ENCODE data around the gene TPPP3.
A peak's percentile ranks its signal among the peaks of the same experiment; 100 is the strongest.
"Not testable (repeated sequence)": the region's sequence is repeated elsewhere in the genome, so short reads cannot be mapped to it uniquely, and the experiment has no call there.

TPPP3 gene

DNA sequence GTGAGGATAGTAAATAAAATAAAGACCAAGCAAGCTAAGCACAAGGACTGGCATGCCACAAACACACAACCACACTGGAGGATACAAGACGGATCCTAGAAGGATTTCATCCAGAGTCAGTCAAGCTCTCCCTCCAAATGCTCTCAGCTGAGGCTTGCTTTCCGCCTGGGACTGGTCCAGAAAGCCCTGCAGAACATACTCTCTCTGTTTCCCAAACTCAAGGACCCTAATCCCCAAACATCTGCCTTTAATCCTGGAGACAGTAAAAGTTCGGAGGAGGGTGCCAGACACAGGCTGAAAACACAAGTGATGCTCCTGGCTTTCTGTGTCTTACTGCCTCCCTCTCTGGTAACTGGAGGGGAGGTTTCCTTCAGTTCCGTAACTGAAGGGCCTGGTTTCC, 32.3 kb upstream of the TPPP3 start:
- no peak for DNase-seq

DNA sequence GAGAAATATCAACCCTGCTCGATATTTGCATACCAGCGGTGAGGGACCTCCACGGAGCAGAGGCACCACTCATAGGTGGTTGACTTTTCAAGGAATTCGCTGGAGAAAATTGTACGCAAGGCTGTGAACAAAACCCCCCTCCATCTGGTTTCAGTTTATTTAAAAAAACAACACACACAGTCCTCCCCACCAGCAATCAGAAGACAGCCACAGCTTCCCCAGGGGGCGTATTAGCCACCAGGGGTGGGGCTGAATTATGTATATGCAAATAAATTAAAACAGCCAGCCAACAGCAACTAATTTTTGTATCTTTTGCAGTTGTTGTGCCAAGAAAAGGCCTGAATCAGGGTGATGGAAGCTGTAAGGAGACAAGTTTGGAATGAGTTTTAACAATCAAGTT, 31.8 kb upstream of the TPPP3 start:
- no peak for DNase-seq

DNA sequence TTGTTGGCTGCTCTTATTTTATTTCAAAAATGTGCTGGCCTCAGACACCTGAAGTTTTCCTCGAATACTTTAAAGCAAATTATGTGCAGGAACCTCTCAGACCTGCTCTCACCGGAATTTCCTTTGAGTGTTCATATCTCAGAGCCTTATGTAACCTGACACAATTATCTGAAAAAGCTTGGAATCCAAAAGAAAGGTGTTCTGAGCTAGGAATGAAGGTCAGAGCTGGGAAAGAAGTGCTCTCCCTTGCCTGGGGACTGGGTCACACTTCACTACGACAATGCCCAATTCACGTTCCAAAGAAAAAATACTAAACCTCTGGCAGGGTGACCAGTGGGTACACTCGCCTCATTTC, 30.9 kb upstream of the TPPP3 start:
- DNase-seq: no peak

DNA sequence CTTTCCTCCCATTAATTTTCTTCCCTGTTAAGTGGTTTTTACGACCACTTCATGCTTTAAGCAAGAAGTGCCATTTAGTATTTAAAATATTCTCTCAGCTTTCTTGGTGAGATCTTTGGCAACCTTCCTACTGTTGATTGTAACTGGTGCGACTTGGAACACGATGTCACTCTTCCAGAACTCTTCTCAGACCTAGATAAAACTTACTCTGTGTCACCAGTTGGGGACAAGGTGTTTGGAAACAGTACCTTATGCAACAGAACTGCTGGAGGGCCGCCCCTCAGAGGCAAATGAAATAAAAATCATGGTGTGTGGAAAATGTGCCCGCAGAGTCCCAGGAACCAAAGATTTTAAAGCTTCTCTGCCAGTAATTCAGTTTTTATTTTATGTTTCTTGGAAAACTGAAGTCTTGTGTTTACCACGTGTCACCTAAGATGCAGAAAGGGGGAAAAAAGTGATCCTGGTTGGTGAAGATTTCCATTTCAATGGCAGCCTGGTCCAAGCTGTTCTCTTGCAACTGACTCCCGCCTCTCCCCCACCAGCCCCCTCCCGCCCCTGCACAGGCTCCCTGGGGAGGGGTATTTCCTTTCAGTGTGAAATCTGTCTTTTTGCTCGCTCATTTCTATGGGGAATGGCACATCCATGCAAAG, 30.4 kb upstream of the TPPP3 start:
- DNase-seq: no peak

DNA sequence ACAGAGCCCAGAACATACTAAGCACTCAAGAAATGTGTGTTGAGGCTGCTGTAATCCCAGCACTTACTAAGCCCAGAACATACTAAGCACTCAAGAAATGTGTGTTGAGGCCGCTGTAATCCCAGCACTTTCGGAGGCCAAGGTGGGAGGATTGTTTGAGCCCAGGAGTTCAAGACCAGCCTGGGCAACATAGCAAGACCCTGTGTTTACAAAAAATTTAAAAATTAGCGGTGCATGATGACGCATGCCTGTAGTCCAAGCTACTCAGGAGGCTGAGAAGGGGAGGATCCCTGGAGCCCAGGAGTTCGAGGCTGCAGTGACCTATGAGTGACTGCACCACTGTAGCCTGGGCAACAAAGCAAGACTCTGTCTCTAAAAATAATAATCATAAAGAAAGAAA, 29.7 kb upstream of the TPPP3 start:
- no peak for DNase-seq

DNA sequence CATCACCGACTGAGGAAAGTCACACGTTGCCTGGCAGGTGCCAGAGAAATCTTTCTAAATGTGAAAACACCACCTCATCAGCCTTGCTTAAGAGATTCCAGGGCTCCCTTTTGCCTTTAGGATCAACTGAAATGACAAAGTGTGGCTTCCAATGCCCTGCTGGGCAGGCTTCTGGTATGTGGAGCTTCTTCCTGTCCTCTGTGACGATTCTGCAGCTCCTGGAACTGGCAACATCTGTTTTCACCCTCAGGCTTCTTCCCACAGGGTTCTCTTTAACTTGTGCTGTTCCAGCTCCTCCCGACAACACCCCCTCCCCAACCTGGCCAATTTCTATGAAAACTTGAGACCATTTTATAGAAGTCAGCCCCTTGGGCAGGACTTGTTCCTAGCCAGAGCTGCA, 27.7 kb upstream of the TPPP3 start:
- DNase-seq: no peak

DNA sequence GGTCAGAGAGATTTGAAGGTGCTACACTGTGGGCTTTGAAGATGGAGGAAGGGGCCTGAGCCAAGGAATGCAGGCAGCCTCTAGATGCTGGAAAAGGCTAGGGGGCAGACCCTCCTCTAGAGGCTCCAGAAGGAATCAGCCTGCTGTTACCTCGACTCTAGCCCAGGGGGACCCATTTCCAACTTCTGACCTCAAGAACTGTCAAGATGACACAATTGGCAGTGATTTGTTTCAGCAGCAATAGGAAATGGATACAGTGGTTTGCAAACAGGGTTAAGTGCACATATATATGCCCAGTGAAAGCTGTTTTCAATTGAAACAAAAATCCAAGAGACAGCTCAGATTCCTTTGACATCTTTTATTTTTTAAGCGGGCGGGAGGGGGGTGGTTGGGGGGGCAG, 26.6 kb upstream of the TPPP3 start:
- DNase-seq: no peak

DNA sequence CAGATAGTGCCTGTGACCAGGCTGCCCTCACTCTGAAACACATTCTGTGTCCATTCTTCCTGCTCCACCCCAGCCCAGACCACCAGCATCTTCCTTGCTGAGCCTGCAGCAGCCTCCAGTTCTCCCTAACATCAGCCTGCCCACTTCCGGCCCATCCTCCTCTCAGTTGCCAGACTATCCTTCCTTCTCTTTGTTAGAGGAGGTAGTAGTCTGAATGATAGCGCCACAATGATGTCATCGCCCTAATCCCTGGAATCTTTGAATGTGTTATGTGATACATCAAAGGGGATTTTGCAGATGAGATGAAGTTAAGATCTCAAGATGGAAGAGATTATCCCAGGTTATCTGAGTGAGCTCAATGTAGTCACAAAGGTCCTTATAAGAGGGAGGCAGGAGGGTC, 26.2 kb upstream of the TPPP3 start:
- DNase-seq: no peak

DNA sequence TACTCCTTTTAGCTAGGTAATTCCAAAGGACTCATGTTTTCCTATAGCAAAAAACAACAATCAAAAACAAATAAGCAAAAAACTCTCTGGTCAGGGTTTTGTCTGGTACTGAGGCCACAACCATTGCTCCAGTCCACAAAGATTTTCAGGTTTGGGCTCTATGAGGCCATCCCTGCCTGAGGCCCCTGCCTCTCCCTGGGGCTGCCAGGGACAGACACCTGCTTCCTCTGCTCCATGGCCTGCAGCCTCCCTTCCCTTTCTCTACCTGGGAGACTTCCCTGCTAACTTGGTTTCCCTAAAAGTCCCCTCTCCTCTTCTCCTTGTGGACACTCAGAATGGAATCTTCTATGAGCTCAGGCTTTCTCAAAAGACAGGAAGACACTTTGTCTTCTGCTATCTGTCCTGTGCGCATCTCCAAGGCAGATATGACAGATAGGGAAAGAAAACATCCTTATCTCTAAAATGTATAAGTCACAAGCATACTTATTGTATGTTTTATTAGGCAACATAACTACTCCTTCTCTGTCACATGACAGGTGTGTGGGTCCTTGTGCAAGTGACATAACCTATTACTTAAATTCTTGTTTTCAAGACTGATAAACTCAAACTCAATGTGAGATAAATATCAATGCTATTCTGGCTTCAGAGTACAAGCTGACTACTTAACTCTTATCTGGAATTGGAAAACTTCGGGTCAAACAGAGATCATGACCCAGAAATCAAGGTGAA, 24.2 kb upstream of the TPPP3 start:
- no peak for DNase-seq

DNA sequence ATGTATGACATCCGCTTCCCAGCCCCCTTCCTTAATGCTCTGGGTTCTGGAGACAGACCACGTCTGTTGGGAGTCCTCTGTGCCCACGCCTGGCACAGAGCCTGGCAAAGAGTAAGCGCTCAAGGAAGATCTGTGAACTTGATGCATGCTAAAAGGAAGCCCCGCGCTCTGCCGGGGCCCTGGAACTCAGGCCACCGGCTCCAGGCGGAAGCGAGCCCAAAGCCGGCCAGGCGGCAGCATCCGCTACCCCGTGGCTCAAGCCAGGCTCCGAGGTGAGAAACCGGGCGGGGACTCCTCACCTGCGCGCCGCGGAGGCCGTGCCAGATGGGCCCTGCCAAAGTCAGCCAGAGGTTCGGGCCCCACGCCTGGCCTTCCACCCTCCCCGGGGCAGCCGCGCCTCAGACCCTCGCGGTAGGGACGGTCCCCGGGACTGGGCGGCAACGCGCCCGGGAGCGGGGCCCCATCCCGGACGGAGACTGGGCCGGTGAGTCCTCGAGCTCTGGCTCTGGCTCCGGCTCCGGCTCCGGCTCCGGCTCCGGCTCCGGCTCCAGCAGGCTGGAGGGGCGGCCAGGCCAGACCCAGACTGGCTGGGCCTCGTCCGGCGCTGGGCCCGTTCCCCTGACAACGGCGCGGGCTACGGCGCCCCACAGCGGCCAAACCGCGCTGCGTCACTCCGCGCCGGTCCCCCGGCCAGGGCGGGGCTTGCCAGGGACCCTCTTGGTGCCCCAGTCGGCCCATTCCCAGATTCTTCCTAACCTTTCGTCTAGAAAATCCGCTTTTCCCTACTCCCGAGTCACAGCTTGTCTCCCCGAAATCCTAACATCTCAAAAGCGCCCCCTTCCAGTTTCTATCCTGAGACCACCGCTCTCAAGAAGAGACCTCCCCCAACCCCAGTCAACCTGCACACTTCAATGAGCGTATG, 22.8 kb upstream of the TPPP3 start, which contains the start of gene ZDHHC1:
TSS of gene ZDHHC1 (minus strand) at position 606 of the 922 bp plus-strand sequence. CDS start 8,702 bp downstream, outside the sequence.
- peak; percentile 69 to 76 (median 76) for DNase-seq

DNA sequence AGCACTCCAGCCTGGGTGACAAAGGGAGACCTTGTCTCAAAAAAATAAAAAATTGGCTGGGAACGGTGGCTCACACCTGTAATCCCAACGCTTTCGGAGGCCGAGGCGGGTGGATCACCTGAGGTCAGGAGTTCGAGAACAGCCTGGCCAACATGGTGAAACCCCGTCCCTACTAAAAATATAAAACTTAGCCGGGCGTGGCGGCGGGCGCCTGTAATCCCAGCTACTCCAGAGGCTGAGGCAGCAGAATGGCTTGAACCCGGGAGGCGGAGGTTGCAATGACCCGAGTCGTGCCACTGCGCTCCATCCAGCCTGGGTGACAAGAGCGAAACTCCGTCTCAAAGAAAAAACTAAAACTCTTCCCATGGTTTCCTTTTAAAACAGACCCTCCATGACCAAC, 22.1 kb upstream of the TPPP3 start:
- not testable (repeated sequence) for DNase-seq

DNA sequence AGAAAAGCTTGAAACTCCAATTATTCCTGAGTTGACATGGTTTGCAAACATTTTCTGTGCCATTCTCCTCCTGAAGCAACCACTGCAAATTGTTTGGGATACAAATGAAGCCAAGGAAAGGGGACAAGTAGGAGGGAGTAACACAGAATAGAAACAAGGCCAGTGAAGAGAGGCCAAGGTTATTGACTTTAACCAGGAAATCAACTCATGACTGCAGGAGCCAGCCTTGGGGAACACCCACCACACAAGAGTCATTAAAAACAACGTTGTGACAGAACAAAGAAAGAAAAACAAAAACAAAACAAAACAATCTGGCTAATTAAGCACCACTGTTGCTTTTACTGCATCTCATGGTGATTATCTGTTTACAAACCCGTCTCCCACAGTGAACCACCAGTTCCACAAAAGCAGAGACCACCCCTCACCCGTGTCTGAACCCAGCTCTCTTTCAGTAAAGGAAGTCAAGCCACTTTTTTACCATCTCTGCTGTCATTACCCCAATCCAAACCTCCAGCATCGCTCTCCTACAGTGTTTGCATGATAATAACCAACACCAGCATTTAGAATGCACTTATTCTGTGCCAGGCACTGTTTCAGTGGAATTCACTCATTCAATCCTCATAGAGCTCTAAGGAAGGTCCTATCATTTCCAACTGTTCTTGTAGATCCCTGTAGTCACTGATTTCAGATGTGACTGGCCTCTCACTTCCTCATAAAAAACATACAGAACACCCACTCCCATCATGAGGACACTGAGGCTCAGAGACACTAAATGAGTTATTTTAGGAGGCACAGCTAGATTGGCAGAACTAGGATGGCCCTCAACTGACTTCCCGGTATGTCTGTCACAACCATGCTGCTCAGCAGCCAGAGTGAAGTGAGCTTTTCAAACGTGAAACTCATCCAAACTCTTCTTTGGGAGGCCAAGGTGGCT, 20.9 kb upstream of the TPPP3 start:
- DNase-seq: peak in 1 of 3 experiments; percentile 8

DNA sequence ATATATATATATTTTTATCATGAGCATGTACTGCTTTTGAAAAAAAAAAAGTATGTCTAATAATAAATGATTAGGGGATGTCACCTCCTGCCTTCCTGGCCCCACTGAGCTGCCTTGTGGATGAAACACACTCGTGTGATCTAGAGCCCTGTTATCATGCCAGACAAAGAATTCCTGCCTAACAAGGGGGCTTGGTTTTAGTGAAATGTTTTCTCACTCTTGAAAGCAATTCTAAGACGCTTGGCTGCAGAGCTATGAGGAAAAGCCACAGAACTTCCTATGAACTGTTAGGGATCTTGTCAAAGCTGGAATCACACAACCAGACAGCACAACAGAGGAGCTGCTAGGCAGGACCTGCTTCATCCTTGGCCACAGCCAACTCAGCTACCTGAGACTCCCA, 19.0 kb upstream of the TPPP3 start:
- DNase-seq: no peak

DNA sequence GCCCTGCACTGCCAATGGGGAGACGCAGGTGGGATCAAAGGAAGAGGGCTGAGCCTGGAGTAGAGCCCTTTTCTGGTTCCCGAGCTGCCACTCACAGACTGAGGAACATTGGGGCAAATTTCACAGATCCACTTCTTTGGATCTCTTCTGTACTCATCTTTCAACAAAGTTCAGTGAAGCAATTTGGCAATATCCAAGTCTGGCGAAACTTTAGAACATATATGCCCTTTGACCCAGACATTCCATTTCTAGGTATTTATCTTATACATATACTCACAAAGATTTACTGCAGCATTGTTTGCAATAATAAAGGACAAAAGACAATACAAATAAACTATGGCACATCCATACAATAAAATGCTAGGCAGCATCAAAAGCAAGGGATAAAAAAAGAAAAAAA, 18.0 kb upstream of the TPPP3 start:
- no peak for DNase-seq

DNA sequence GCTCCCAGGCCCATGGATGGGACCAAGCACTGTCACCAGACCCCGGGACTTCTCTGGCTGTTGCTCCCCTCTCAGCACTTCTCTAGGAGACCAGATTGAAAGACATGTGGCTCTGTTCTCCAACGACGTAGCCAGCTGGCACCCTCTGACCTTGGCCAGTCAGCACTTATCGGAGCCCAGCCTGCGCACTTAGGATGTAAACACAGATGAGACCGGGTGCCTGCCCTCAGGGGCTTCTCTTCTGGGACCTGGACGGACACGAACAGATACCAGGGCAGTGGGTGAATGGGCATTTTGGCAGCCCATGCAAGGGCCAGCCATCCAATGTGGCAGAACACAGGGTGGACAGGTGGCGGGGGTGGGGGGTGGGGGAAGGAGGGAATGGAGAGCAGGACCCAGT, 16.3 kb upstream of the TPPP3 start:
- DNase-seq: no peak

DNA sequence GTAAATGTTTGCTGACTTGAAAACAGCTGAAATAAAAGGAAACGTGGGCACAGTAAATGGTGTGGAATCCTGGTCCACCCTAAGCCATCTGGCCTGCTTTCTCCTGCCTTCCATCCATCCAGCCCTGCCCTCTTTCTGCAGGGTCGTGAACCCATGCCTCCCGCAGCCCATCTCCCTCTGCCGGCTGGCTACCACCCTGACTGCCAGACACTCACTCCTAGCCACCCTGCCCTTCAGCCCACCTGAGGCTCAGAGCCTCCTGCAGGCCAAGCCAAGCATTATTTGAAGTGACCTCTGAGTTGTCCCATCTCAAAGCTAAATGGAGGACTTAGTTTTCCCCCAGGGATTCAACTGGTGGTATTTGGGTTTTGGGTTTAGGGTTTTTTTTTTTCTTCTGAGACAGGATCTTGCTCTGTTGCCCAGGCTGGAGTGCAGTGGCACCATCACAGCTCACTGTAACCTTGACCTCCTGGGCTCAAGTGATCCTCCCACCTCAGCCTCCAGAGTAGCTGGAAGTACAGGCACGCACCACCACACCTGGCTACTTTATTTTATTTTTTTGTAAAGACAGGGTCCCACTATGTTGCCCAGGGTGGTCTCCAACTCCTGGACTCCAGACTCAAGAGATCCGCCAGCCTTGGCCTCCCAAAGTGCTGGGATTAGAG, 14.6 kb upstream of the TPPP3 start:
- no peak for DNase-seq

DNA sequence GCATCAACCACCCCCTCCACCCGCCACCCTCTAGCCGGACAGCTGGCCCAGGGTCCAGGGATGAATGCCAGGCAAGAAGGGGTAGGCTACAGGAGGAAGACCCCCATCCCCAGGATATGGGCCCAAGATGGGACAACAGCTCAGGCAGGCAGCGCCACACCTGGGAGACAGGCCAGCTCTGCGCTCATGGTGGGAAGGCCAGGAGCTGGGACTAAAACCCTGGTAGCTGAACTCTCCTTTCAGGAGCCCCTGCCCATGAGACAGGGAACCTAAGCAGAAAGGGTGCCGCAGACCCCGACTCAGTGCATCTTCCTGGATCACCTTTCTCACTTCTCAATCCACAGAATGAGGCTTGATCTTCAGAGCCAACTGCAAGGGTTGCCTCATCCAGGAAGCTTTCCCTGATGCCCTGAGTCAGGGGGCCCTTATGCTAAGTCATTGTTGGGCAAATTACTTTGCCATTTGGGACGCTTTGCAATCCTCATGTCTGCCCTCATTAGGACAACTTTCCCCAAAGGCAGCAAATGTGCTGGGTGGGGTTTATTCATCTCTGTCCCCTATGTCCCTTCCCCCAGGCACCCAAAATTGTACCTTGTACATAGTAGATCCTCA, 14.0 kb upstream of the TPPP3 start:
- no peak for DNase-seq

DNA sequence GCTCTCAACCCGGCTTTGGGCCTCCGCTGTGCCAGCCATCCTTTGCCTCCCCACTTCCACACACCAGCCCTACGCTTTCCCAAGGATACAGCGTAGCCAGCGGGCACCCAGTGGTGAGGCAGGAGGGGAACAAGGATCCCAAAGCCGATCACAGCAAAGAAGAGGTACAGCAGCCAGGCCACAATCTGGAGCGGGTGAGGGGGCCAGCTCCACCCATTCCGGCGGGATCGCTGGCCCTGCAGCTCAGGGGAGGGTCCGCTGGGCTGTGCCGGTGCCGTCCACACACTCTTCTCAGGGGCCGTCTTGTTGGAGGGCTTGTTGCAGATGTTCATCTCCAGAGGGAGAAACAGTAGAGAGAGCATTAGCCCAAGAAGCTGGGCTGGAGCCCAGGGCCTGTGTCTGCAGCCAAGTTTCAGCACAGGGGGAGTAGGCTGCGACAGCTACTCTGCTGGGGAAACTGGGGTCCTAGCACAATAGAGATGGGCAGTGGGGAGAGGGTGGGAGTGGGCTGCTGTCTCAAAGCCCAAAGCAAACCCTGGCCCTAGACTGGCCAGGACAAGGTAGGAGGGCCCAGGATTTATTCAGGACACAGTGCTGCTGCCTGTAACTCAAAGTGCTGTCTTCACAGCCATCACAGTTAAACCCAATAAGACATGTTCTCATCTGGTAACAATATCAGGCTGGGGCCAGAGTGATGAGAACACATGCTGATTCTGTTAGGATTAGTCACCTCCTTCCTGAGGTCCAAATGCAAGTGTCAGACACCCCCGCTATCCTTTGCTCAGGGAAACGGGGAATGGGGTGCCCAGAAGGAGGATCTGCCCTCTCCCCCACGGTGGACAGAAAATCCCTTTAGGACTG, 13.0 kb upstream of the TPPP3 start:
- DNase-seq: no peak

DNA sequence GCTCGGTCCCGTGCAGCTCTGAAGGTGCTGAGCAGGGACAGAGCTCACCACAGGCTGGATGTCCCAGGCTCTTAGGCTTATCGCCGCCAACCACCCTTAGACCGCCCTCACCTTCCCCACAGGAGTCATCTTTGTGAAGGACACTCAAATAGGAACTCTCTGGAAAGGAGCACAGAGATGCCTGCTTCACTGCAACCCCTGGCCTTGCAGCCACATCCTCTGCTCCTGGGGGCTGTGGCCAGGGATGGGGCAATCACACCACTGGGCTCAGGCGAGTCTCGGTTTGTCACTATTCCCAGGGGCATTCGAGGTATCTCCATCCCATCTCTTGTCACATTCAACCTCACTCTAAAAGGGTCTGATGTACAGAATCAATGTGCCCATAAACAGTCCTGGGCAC, 12.0 kb upstream of the TPPP3 start:
- no peak for DNase-seq

DNA sequence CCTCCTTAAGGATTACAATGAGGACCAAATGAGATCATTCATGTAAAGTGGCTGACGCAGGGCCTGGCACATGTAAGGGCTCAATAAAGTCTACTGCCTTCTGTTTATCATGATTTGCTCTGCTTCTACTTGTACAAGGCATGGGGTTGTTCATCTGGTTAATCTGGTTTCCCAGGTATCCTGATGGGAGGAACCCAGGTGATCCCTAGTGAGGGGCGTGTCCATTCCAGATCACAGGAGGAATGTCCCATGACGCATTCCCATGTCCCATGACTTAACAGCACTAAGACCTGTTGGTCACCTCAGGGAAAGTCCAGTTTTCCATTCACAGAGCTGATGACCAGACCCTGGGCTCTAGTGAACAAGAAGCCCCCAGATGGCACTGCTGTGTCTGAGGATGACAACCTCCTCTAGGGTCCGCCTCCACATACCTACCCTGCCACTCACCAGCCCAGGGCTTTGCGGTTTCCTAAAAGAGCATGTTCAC, 11.5 kb upstream of the TPPP3 start:
- DNase-seq: peak in 2 of 3 experiments; percentile 6 to 28
